ENCODE results near the gene TINAGL1.

DNA sequence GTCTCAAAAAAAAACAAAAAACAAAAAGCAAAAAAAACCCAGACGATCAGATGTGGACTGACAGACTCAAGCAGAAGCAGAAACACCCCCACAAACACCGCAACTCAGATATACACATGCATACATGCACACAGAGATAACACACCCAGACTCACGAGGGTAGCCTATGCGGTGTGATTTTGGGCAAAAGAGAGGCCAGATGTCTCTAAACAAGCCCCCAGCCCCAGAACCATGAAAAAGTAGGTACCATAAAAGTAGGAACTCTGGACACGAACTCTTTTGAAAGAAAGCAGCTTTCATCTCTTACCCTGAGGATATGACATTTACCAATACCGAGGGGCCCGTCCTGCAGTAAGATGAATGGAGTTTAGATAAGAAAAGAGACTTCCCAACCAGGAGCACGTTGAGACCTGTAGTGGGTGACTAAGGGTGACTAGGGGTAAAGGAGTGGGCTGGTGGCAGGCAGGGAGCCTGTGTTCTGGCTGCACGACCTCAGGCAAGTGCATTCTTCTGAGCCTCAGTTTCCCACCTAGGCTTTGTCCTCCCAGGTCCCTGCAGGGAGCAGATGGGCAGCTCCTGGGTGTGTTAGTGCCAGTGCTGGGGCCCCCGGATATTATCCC is 1.5 kb upstream of the TINAGL1 start:
- no peak for TF ChIP-seq POLR2AphosphoS5 (IDR thresholded peaks at IDR 0.05)
- TF ChIP-seq, protein P1, sequence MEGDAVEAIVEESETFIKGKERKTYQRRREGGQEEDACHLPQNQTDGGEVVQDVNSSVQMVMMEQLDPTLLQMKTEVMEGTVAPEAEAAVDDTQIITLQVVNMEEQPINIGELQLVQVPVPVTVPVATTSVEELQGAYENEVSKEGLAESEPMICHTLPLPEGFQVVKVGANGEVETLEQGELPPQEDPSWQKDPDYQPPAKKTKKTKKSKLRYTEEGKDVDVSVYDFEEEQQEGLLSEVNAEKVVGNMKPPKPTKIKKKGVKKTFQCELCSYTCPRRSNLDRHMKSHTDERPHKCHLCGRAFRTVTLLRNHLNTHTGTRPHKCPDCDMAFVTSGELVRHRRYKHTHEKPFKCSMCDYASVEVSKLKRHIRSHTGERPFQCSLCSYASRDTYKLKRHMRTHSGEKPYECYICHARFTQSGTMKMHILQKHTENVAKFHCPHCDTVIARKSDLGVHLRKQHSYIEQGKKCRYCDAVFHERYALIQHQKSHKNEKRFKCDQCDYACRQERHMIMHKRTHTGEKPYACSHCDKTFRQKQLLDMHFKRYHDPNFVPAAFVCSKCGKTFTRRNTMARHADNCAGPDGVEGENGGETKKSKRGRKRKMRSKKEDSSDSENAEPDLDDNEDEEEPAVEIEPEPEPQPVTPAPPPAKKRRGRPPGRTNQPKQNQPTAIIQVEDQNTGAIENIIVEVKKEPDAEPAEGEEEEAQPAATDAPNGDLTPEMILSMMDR (IDR thresholded peaks at IDR 0.05) = no peak
